Mesendoderm (in vitro differentiated cells): Measurements from ENCODE around the gene IL34.

Experiments used
- DNase-seq: peaks from one replicate; pipeline ENCODE4 v3.0.0; 2013
- H2AK5ac ChIP-seq: 2 replicates; pipeline ENCODE4 v1.6.1; 2013; ENCODE audit warnings: low read length, inconsistent platforms
- H2BK120ac ChIP-seq: 2 replicates; pipeline ENCODE4 v1.6.1; 2013; ENCODE audit warnings: low read depth, mild to moderate bottlenecking, low read length, moderate library complexity, mixed read lengths
- H2BK15ac ChIP-seq: replicated peaks from 2 replicates; pipeline ENCODE4 v1.6.1; 2013; ENCODE audit warnings: low read depth, mild to moderate bottlenecking, moderate library complexity
- H2BK5ac ChIP-seq: 2 replicates; pipeline ENCODE4 v1.6.1; 2013; ENCODE audit warnings: low read length, inconsistent platforms
- H3K18ac ChIP-seq: 2 replicates; pipeline ENCODE4 v1.6.1; 2013; ENCODE audit warnings: mild to moderate bottlenecking, low read length, mixed read lengths
- H3K23ac ChIP-seq: one replicate; pipeline ENCODE4 v1.6.1; 2013; ENCODE audit warnings: low read length
- H3K27ac ChIP-seq: 2 replicates; pipeline ENCODE4 v1.5.1; 2013; ENCODE audit warnings: low read depth, mild to moderate bottlenecking, inconsistent platforms, low read length, moderate library complexity
- H3K27me3 ChIP-seq: 2 replicates; pipeline ENCODE4 v1.6.1; 2013; ENCODE audit warnings: low read length, control low read depth, mild to moderate bottlenecking, inconsistent platforms; ENCODE audit not compliant: insufficient read depth, poor library complexity
- H3K36me3 ChIP-seq: 2 replicates; pipeline ENCODE4 v1.6.1; 2013; ENCODE audit warnings: low read length, inconsistent platforms; ENCODE audit not compliant: control insufficient read depth, insufficient read depth
- H3K4ac ChIP-seq: one replicate; pipeline ENCODE4 v1.6.1; 2013; ENCODE audit warnings: low read depth, mild to moderate bottlenecking, low read length, moderate library complexity
- H3K4me1 ChIP-seq: 2 replicates; pipeline ENCODE4 v1.6.1; 2013; ENCODE audit warnings: low read depth, low read length, inconsistent platforms; ENCODE audit not compliant: control insufficient read depth
- H3K4me2 ChIP-seq: 2 replicates; pipeline ENCODE4 v1.6.1; 2013; ENCODE audit warnings: low read length
- H3K4me3 ChIP-seq: 2 replicates; pipeline ENCODE4 v1.5.1; 2013; ENCODE audit warnings: mild to moderate bottlenecking, low read length
- H3K56ac ChIP-seq: one replicate; pipeline ENCODE4 v1.6.1; 2013; ENCODE audit warnings: low read length
- H3K79me1 ChIP-seq: 2 replicates; pipeline ENCODE4 v1.6.1; 2013; ENCODE audit warnings: low read length, inconsistent platforms
- H3K79me2 ChIP-seq: 2 replicates; pipeline ENCODE4 v1.6.1; 2013; ENCODE audit warnings: mild to moderate bottlenecking, low read length; ENCODE audit not compliant: control insufficient read depth, insufficient read depth
- H3K9ac ChIP-seq: 2 replicates; pipeline ENCODE4 v1.6.1; 2013; ENCODE audit warnings: low read length, inconsistent platforms
- H4K5ac ChIP-seq: one replicate; pipeline ENCODE4 v1.6.1; 2013; ENCODE audit warnings: low read length
- H4K8ac ChIP-seq: one replicate; pipeline ENCODE4 v1.6.1; 2013; ENCODE audit warnings: low read depth, mild to moderate bottlenecking, control low read depth, low read length, moderate library complexity
- WGBS: extraction: QIAGEN DNeasy Blood & Tissue Kit; methylation state at CpG from one replicate; pipeline ENCODE4 v1.1.7; 2013; ENCODE audit warnings: low lambda C conversion rate, missing lambda C conversion rate; ENCODE audit not compliant: insufficient coverage; ENCODE audit errors: extremely low coverage; 5-methylcytosine and 5-hydroxymethylcytosine counted together

Gene IL34

GRCh38 chr16:70703041-70703834 lies 56.9 kb downstream of the IL34 start:
- H2BK120ac ChIP-seq = no peak overlapping the region
- H4K8ac ChIP-seq = no peak overlapping the region
- H2BK5ac ChIP-seq = no peak overlapping the region
- no peak overlapping the region for H4K5ac ChIP-seq
- H3K27me3 ChIP-seq = no peaks in the 10 kb centered on the region
- H3K27ac ChIP-seq = no peak overlapping the region
- H3K4ac ChIP-seq = no peak overlapping the region
- H3K4me2 ChIP-seq = no peak overlapping the region
- H3K9ac ChIP-seq = no peak overlapping the region
- no peaks in the 10 kb centered on the region for H3K4me1 ChIP-seq
- H2BK15ac ChIP-seq = no peak overlapping the region
- H3K79me1 ChIP-seq = no peaks in the 10 kb centered on the region
- DNase-seq = peak; percentile 88
- no peak overlapping the region for H3K56ac ChIP-seq
- no peaks in the 10 kb centered on the region for H3K36me3 ChIP-seq
- no peak overlapping the region for H3K18ac ChIP-seq
- WGBS = no CpG with 5 or more reads among the region's 16 CpGs
- H3K79me2 ChIP-seq = no peaks in the 10 kb centered on the region
- no peak overlapping the region for H3K4me3 ChIP-seq
- H2AK5ac ChIP-seq = no peak overlapping the region
- no peak overlapping the region for H3K23ac ChIP-seq

DNA sequence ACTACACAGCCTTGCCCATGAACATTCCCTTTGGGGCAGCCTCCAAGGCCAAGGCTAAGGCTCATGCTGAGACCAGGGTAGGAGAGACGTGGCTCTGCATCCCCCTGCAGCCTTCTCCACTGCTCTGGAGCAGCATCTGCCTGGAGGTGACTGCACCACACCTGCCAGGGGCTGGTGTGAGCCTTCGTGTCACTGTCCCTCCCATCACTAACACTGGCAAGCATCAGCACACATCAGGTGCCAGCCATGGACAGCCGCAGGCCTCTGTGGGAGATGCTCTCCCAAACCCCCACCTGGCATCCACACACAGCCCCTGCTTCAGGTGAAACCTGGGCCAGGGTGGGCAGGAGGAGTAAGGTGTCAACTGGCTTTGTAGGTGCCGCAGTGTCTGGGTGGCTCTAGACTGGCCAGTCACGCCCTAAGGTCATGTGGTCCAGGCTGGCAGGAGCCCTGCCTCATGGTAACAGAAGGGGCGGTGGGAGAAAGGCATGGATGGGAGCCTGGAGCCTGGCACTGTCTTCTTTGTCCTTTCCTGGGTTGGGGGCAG lies 57.5 kb downstream of the IL34 start:
- H2BK15ac ChIP-seq = no peak overlapping the region
- WGBS = no CpG with 5 or more reads among the region's 6 CpGs

DNA sequence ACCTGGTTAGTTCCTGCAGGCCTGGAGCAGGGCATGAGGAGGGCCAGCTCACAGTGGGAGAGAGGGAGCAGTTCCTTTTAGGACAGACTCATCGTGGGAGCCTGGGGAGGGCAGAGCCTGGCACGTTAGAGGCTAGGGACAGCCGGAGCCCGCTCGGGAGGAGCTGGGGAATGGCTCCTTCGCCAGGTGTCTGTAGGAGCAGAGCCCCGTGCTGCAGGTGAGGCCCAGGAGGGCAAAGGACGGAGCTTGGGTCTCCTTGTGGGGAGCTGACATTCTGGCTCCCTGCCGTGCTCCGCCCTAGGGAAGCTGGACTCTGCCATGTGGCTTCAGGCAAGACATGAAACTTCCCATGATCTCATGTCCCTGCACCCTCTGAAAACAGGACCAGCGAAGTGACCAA lies 58.2 kb downstream of the IL34 start:
- Histone ChIP-seq H2BK15ac (no peak overlapping the region), H2AK5ac (no peak overlapping the region), H4K8ac (no peak overlapping the region), H3K56ac (no peak overlapping the region), H3K79me1 (no peaks in the 10 kb centered on the region), H3K18ac (no peak overlapping the region), H2BK120ac (no peak overlapping the region), H3K4me3 (no peak overlapping the region), H3K9ac (no peak overlapping the region), H2BK5ac (no peak overlapping the region), H3K36me3 (no peaks in the 10 kb centered on the region), H3K4me1 (no peaks in the 10 kb centered on the region), H3K79me2 (no peaks in the 10 kb centered on the region), H3K27me3 (no peaks in the 10 kb centered on the region), H3K4me2 (no peak overlapping the region), H3K23ac (no peak overlapping the region), H4K5ac (no peak overlapping the region), H3K27ac (no peak overlapping the region), H3K4ac (no peak overlapping the region)
- no peak for DNase-seq
- no CpG with 5 or more reads among the region's 11 CpGs for WGBS

More for the DNA sequence above, 57.5 kb downstream of the IL34 start:
- H3K56ac ChIP-seq = no peak overlapping the region
- H4K8ac ChIP-seq = no peak overlapping the region
- no peak overlapping the region for H3K4ac ChIP-seq
- no peak overlapping the region for H2AK5ac ChIP-seq
- H3K4me1 ChIP-seq = no peaks in the 10 kb centered on the region
- no peak overlapping the region for H3K9ac ChIP-seq
- H2BK5ac ChIP-seq = no peak overlapping the region
- H2BK120ac ChIP-seq = no peak overlapping the region
- H3K4me3 ChIP-seq = no peak overlapping the region
- H3K36me3 ChIP-seq = no peaks in the 10 kb centered on the region
- no peak overlapping the region for H3K4me2 ChIP-seq
- H3K18ac ChIP-seq = no peak overlapping the region
- H3K79me2 ChIP-seq = no peaks in the 10 kb centered on the region
- DNase-seq = no peak
- H3K79me1 ChIP-seq = no peaks in the 10 kb centered on the region
- H3K23ac ChIP-seq = no peak overlapping the region
- H4K5ac ChIP-seq = no peak overlapping the region
- H3K27ac ChIP-seq = no peak overlapping the region
- no peaks in the 10 kb centered on the region for H3K27me3 ChIP-seq

DNA sequence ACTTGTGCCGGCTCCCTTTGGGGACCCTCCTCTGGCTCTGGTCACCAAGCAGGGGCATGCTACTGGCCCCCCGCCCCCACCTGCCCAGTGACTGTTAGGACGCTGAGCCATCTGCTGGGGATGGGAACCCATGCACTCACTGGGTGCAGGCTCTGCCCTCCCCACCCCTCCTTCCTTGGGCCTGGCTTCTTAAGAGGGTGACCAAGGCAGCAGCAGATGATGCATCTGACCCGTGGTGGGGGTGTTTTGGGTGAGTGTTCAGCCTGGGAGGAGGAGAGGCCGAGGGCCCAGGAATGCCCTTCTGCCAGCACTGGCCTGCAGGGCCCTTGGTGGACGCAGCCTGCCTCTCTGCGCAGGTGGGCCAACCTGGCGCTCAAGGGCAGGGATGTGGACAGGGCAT lies 58.7 kb downstream of the IL34 start:
- no peak overlapping the region for H3K23ac ChIP-seq
- no peak overlapping the region for H3K56ac ChIP-seq
- no peaks in the 10 kb centered on the region for H3K36me3 ChIP-seq
- H3K9ac ChIP-seq = no peak overlapping the region
- no peak overlapping the region for H4K5ac ChIP-seq
- no peaks in the 10 kb centered on the region for H3K79me2 ChIP-seq
- no peak overlapping the region for H2BK15ac ChIP-seq
- no peak overlapping the region for H3K4ac ChIP-seq
- WGBS = no CpG with 5 or more reads among the region's 8 CpGs
- no peak overlapping the region for H3K4me3 ChIP-seq
- no peak overlapping the region for H2AK5ac ChIP-seq
- no peak overlapping the region for H2BK120ac ChIP-seq
- H3K27ac ChIP-seq = no peak overlapping the region
- H2BK5ac ChIP-seq = no peak overlapping the region
- no peak for DNase-seq
- no peak overlapping the region for H3K18ac ChIP-seq
- no peaks in the 10 kb centered on the region for H3K27me3 ChIP-seq
- H3K79me1 ChIP-seq = no peaks in the 10 kb centered on the region
- no peak overlapping the region for H4K8ac ChIP-seq
- no peak overlapping the region for H3K4me2 ChIP-seq
- H3K4me1 ChIP-seq = no peaks in the 10 kb centered on the region

DNA sequence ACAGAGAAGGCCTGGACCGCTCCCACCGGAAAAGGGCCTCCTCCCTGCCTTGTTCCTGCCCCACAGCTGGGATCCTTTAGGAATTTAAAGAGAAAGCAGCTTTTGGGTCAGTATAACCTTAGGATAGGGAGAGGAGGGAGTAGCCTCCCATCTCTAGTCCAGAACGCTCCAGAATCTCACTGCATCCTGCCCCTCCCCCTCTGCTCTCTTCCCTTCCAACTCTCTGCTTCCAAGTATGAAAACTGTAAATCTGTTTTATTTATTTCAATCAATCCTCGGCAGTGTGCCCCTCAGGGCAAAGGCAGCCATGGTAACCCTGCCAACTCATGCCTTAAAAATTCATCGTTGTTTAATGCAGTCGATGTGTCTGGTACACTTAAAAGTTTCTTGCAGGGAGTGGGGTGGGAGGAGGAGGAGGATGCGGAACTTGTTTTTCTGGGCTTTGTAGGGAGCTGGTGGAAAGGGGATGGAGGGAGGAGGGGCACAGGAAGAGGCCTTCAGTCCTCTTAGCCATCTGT lies 60.6 kb downstream of the IL34 start:
- Histone ChIP-seq H3K79me2 (no peaks in the 10 kb centered on the region), H3K36me3 (no peaks in the 10 kb centered on the region), H3K27me3 (no peaks in the 10 kb centered on the region), H3K4ac (no peak overlapping the region), H3K27ac (no peak overlapping the region), H3K4me3 (no peak overlapping the region), H3K56ac (no peak overlapping the region), H3K4me1 (no peaks in the 10 kb centered on the region), H3K9ac (no peak overlapping the region), H3K18ac (no peak overlapping the region), H4K8ac (no peak overlapping the region), H4K5ac (no peak overlapping the region), H2AK5ac (no peak overlapping the region), H2BK120ac (no peak overlapping the region), H2BK5ac (no peak overlapping the region), H3K79me1 (no peaks in the 10 kb centered on the region), H2BK15ac (no peak overlapping the region), H3K23ac (no peak overlapping the region), H3K4me2 (no peak overlapping the region)
- WGBS = no CpG with 5 or more reads among the region's 7 CpGs
- DNase-seq = no peak
